ENCODE measurements around the gene KEL.

- TF ChIP-seq CTCF (IDR thresholded peaks at IDR 0.05; ENCODE audit: poor library complexity) = no peak
- no peak for TF ChIP-seq EZH2 (IDR thresholded peaks at IDR 0.05; ENCODE audit: borderline replicate concordance)
Observed at GRCh38 chr7:142959202-142959601, 3.0 kb downstream of the KEL start.
